CD14-positive monocyte (primary cell): ENCODE measurements around the gene TRIML2. TPM values are rescaled to one million over a fixed set of nuclear protein-coding genes. Genes with fewer than 3 reads are reported as not detected.

Source experiments
- DNase-seq, 3 donors: peaks; one replicate each; pipeline ENCODE4 v3.0.0-alpha.2; 2011 to 2022
- H2AFZ ChIP-seq: 2 replicates; pipeline ENCODE4 v1.6.0; 2012; ENCODE audit warnings: mild to moderate bottlenecking, low read depth, low read length, inconsistent platforms; ENCODE audit not compliant: insufficient read depth, poor library complexity, severe bottlenecking
- H3K27ac ChIP-seq, 2 donors: 1 replicate in 1 of 2; 2 replicates in 1 of 2; pipeline ENCODE4 v1.5.1; 2012 to 2013; ENCODE audit warnings: low read length in 2 of 2, control low read depth in 1 of 2, inconsistent platforms in 1 of 2, low read depth in 1 of 2, mild to moderate bottlenecking in 1 of 2
- H3K27me3 ChIP-seq, 2 donors: one replicate each; pipeline versions ENCODE4 v1.6.0 to v1.6.1; 2011 to 2013; ENCODE audit warnings: low read length in 2 of 2; ENCODE audit not compliant: control insufficient read depth in 2 of 2, insufficient read depth in 2 of 2
- H3K36me3 ChIP-seq, 2 donors: replicated peaks in 1 of 2; 1 replicate in 1 of 2; 2 replicates in 1 of 2; pipeline versions ENCODE4 v1.5.1 to v1.6.1; 2012 to 2013; ENCODE audit warnings: low read length in 2 of 2, control low read depth in 1 of 2, inconsistent platforms in 1 of 2, mild to moderate bottlenecking in 1 of 2; ENCODE audit not compliant: insufficient read depth in 2 of 2, control insufficient read depth in 1 of 2
- H3K4me1 ChIP-seq, 2 donors: 1 replicate in 1 of 2; 2 replicates in 1 of 2; pipeline versions ENCODE4 v1.5.1 to v1.6.1; 2012 to 2013; ENCODE audit warnings: low read length in 2 of 2, control low read depth in 1 of 2, inconsistent platforms in 1 of 2, mild to moderate bottlenecking in 1 of 2, moderate library complexity in 1 of 2; ENCODE audit not compliant: insufficient read depth in 2 of 2, control insufficient read depth in 1 of 2
- H3K4me2 ChIP-seq: replicated peaks from 2 replicates; pipeline ENCODE3; 2012; ENCODE audit warnings: low read length, moderate library complexity, mild to moderate bottlenecking; ENCODE audit not compliant: poor library complexity, severe bottlenecking; ENCODE audit errors: extremely low read depth
- H3K4me3 ChIP-seq, 3 experiments: fragments of 200-600 bp in 1 of 3; sonication (generic) in 1 of 3; replicated peaks in 1 of 3; 1 replicate in 2 of 3; 2 replicates in 1 of 3; pipeline ENCODE4 v1.5.1; 2011 to 2013; ENCODE audit warnings: low read length in 3 of 3, mild to moderate bottlenecking in 3 of 3, control low read depth in 2 of 3, low read depth in 2 of 3, inconsistent platforms in 1 of 3, moderate library complexity in 1 of 3
- H3K79me2 ChIP-seq: 2 replicates; pipeline ENCODE4 v1.6.0; 2012; ENCODE audit warnings: mild to moderate bottlenecking, control low read depth, inconsistent platforms, low read length, moderate library complexity; ENCODE audit not compliant: insufficient read depth
- H3K9ac ChIP-seq: 2 replicates; pipeline ENCODE4 v1.6.0; 2017; ENCODE audit warnings: low read length, mild to moderate bottlenecking; ENCODE audit not compliant: insufficient read depth, poor library complexity, severe bottlenecking
- H3K9me3 ChIP-seq, 2 donors: replicated peaks in 1 of 2; 1 replicate in 1 of 2; 2 replicates in 1 of 2; pipeline versions ENCODE4 v1.5.1 to v1.6.1; 2012 to 2013; ENCODE audit warnings: low read length in 2 of 2, control low read depth in 1 of 2; ENCODE audit not compliant: control insufficient read depth in 1 of 2, insufficient read depth in 1 of 2
- H4K20me1 ChIP-seq: 2 replicates; pipeline ENCODE4 v1.6.0; 2012; ENCODE audit warnings: mild to moderate bottlenecking, low read length, control low read depth, moderate library complexity; ENCODE audit not compliant: insufficient read depth
- H3K27ac Mint-ChIP-seq, 7 donors: one replicate each; pipeline ENCODE4 v1.8.0; 2020; ENCODE audit warnings: mild to moderate bottlenecking in 7 of 7, mixed read lengths in 7 of 7, moderate library complexity in 6 of 7, inconsistent platforms in 2 of 7
- H3K27me3 Mint-ChIP-seq, 3 donors: one replicate each; pipeline ENCODE4 v1.8.0; 2021 to 2022; ENCODE audit warnings: low read depth in 3 of 3, mild to moderate bottlenecking in 3 of 3, mixed read lengths in 3 of 3, moderate library complexity in 3 of 3, inconsistent platforms in 1 of 3
- H3K36me3 Mint-ChIP-seq, 2 donors: one replicate each; pipeline ENCODE4 v1.8.0; 2020; ENCODE audit warnings: mixed read lengths in 2 of 2, inconsistent platforms in 1 of 2, mild to moderate bottlenecking in 1 of 2
- H3K4me1 Mint-ChIP-seq: one replicate; pipeline ENCODE4 v1.8.0; 2020; ENCODE audit warnings: mild to moderate bottlenecking, mixed read lengths
- H3K4me3 Mint-ChIP-seq, 2 donors: one replicate each; pipeline ENCODE4 v1.8.0; 2020; ENCODE audit warnings: mild to moderate bottlenecking in 2 of 2, mixed read lengths in 2 of 2, moderate library complexity in 1 of 2
- H3K9me3 Mint-ChIP-seq, 7 donors: one replicate each; pipeline ENCODE4 v1.8.0; 2020 to 2022; ENCODE audit warnings: mixed read lengths in 7 of 7, mild to moderate bottlenecking in 6 of 7, moderate library complexity in 6 of 7, inconsistent platforms in 2 of 7
- CTCF ChIP-seq: fragments of 200-600 bp; IDR thresholded peaks from one replicate; pipeline ENCODE4 v1.8.0; 2022; ENCODE audit warnings: antibody characterized with exemption, mild to moderate bottlenecking
- WGBS: methylation state at CpG from one replicate; pipeline ENCODE4 v1.1.5; 2013; ENCODE audit warnings: missing lambda C conversion rate; ENCODE audit not compliant: insufficient coverage; 5-methylcytosine and 5-hydroxymethylcytosine counted together
- intact Hi-C, 2 donors: fragments of 100-400 bp; cut with micrococcal nuclease; formaldehyde crosslinking; loops; one replicate each; pipeline versions ENCODE4 v1.15.0 to v1.15.1; 2023
- polyA plus RNA-seq, 3 donors: library from polyadenylated mRNA; depleted of rRNA in 1 of 3; unstranded in 2 of 3; stranded (reverse) in 1 of 3; fragments of 300-500 nt in 2 of 3; fragments of >200 nt in 1 of 3; fragmentation: Illumina TruSeq in 2 of 3; gene quantifications; 1 replicate in 2 of 3; 2 replicates in 1 of 3; pipeline ENCODE4 v1.2.3, GENCODE V29; 2012 to 2021

Gene TRIML2
- polyA plus RNA-seq, 3 donors, result not detected

GRCh38 chr4:188138227-188138626, 28.8 kb upstream of the TRIML2 start:
- Histone ChIP-seq H3K9me3 (peaks cover 14 to 28% of the 10 kb centered on the region in 2 donors), H3K4me1 (no peaks in the 10 kb centered on the region), H3K4me2 (no peak overlapping the region), H3K9ac (no peak overlapping the region), H3K4me3 (no peak overlapping the region), H3K27me3 (no peaks in the 10 kb centered on the region), H4K20me1 (no peaks in the 10 kb centered on the region), H3K27ac (no peak overlapping the region), H2AFZ (no peak overlapping the region), H3K79me2 (no peaks in the 10 kb centered on the region), H3K36me3 (no peaks in the 10 kb centered on the region)
- TF ChIP-seq CTCF, result no peak
- 69% methylated on average over 9 of the region's 10 CpGs for WGBS
- Mint-ChIP-seq H3K27me3 (peaks cover 0 to 3% (median 0%) of the 10 kb centered on the region in 3 donors), H3K4me1 (no peaks in the 10 kb centered on the region), H3K27ac (no peak overlapping the region), H3K36me3 (no peaks in the 10 kb centered on the region), H3K4me3 (no peak overlapping the region), H3K9me3 (peaks cover 5 to 34% (median 23%) of the 10 kb centered on the region in 7 donors)
- DNase-seq, result no peak
- intact Hi-C loops, result no loop called here

- no peak for DNase-seq
- Mint-ChIP-seq H3K9me3 (peaks cover 2 to 30% (median 20%) of the 10 kb centered on the region in 7 donors), H3K4me3 (no peak overlapping the region), H3K36me3 (no peaks in the 10 kb centered on the region), H3K27me3 (no peaks in the 10 kb centered on the region), H3K4me1 (no peaks in the 10 kb centered on the region), H3K27ac (no peak overlapping the region)
- H3K9me3 ChIP-seq, result peaks cover 13 to 31% of the 10 kb centered on the region in 2 donors
- H2AFZ ChIP-seq, result no peak overlapping the region
- H3K27ac ChIP-seq, result no peak overlapping the region
- no peak overlapping the region for H3K4me2 ChIP-seq
- H3K79me2 ChIP-seq, result no peaks in the 10 kb centered on the region
- no peaks in the 10 kb centered on the region for H3K36me3 ChIP-seq
- intact Hi-C loops, result no loop called here
- H3K4me1 ChIP-seq, result no peaks in the 10 kb centered on the region
- H3K9ac ChIP-seq, result no peak overlapping the region
- no peaks in the 10 kb centered on the region for H4K20me1 ChIP-seq
- H3K27me3 ChIP-seq, result no peaks in the 10 kb centered on the region
- no peak overlapping the region for H3K4me3 ChIP-seq
- WGBS, result 100% methylated on average over 1 of the region's 5 CpGs
- TF ChIP-seq CTCF, result no peak
Observed at GRCh38 chr4:188132232-188132631, 22.8 kb upstream of the TRIML2 start.
